IMR-90 (cell line): ENCODE measurements around the gene NFILZ.

ENCODE experiments used
- BHLHE40 ChIP-seq: fragments of 150-350 bp; IDR thresholded peaks from 2 replicates; pipeline ENCODE4 v1.6.1; 2016; ENCODE audit warnings: mild to moderate bottlenecking, low read depth, low read length
- CEBPB ChIP-seq: IDR thresholded peaks from 2 replicates; pipeline ENCODE4 v1.6.1; 2012; ENCODE audit warnings: low read depth, low read length, improper control_type of control experiment
- CTCF ChIP-seq: conservative IDR thresholded peaks from 2 replicates; pipeline ENCODE4 v1.5.1; 2012; ENCODE audit warnings: mild to moderate bottlenecking, low read depth, low read length, improper control_type of control experiment
- ELK1 ChIP-seq: fragments of 150-350 bp; IDR thresholded peaks from 2 replicates; pipeline ENCODE4 v1.6.1; 2016; ENCODE audit warnings: low read depth, mild to moderate bottlenecking, low read length, moderate library complexity, borderline replicate concordance
- FOS ChIP-seq: fragments of 150-350 bp; IDR thresholded peaks from 2 replicates; pipeline ENCODE4 v1.6.1; 2016; ENCODE audit warnings: low read depth, low read length
- MAFK ChIP-seq: IDR thresholded peaks from 2 replicates; pipeline ENCODE4 v1.6.1; 2012; ENCODE audit warnings: low read depth, low read length, improper control_type of control experiment
- MAZ ChIP-seq: IDR thresholded peaks from 2 replicates; pipeline ENCODE4 v1.6.1; 2012; ENCODE audit warnings: low read depth, mild to moderate bottlenecking, low read length, improper control_type of control experiment, moderate library complexity, borderline replicate concordance
- MXI1 ChIP-seq: IDR thresholded peaks from 2 replicates; pipeline ENCODE4 v1.6.1; 2012; ENCODE audit warnings: low read depth, mild to moderate bottlenecking, low read length, moderate library complexity, borderline replicate concordance
- POLR2A ChIP-seq: IDR thresholded peaks from 2 replicates; pipeline ENCODE4 v1.6.1; 2012; ENCODE audit warnings: mild to moderate bottlenecking, low read depth, low read length
- RAD21 ChIP-seq: IDR thresholded peaks from 2 replicates; pipeline ENCODE4 v1.6.1; 2012; ENCODE audit warnings: low read length, improper control_type of control experiment
- RFX5 ChIP-seq: IDR thresholded peaks from 2 replicates; pipeline ENCODE4 v1.8.0; 2012; ENCODE audit warnings: low read depth, mild to moderate bottlenecking, low read length, moderate library complexity
- SMC3 ChIP-seq: fragments of 150-350 bp; IDR thresholded peaks from 2 replicates; pipeline ENCODE4 v1.6.1; 2016; ENCODE audit warnings: low read depth, mild to moderate bottlenecking, antibody characterized with exemption, low read length, moderate library complexity

- TF ChIP-seq CTCF (no peak), POLR2A (no peak), BHLHE40 (no peak), ELK1 (no peak), RFX5 (no peak), MXI1 (no peak), RAD21 (no peak), CEBPB (no peak), MAZ (no peak), SMC3 (no peak), FOS (no peak), MAFK (no peak)
Observed at GRCh38 chr19:8614455-8614854, 16.0 kb upstream of the NFILZ start.
